Nephron progenitor cell (in vitro differentiated cells): ENCODE data around the gene TMEM80.

ENCODE experiments used
- DNase-seq: peaks from one replicate; pipeline ENCODE4 v3.0.0; 2021
- H3K27ac Mint-ChIP-seq: 2 replicates; pipeline ENCODE4 v1.8.0; 2021; ENCODE audit warnings: mild to moderate bottlenecking, moderate library complexity, mixed read lengths
- H3K27me3 Mint-ChIP-seq: 2 replicates; pipeline ENCODE4 v1.8.0; 2021; ENCODE audit warnings: mild to moderate bottlenecking, low read depth, mixed read lengths; ENCODE audit not compliant: poor library complexity
- H3K36me3 Mint-ChIP-seq: 2 replicates; pipeline ENCODE4 v1.8.0; 2021; ENCODE audit warnings: low read depth, mixed read lengths
- H3K4me1 Mint-ChIP-seq: 2 replicates; pipeline ENCODE4 v1.8.0; 2021; ENCODE audit warnings: mixed read lengths
- H3K4me3 Mint-ChIP-seq: 2 replicates; pipeline ENCODE4 v1.8.0; 2021; ENCODE audit warnings: mild to moderate bottlenecking, moderate library complexity, mixed read lengths
- H3K9me3 Mint-ChIP-seq: 2 replicates; pipeline ENCODE4 v1.8.0; 2021; ENCODE audit warnings: mild to moderate bottlenecking, moderate library complexity, mixed read lengths
- TF ChIP-seq, protein P1 (sequence below): fragments of 200-600 bp; sonication (generic); IDR thresholded peaks from 2 replicates; pipeline ENCODE4 v1.5.0; 2021; ENCODE audit warnings: antibody characterized with exemption

TMEM80 gene

GRCh38 chr11:747158-748006, 51.8 kb downstream of the TMEM80 start, which contains the start of gene TALDO1:
TSS of gene TALDO1 (plus strand) at chr11:747464. CDS start at chr11:747482, 18 bp downstream.
- peaks cover 25% of the 10 kb centered on the region for H3K4me1 Mint-ChIP-seq
- peak; percentile 96 for DNase-seq
- H3K27me3 Mint-ChIP-seq, result peaks cover 19% of the 10 kb centered on the region
- TF ChIP-seq, protein P1, sequence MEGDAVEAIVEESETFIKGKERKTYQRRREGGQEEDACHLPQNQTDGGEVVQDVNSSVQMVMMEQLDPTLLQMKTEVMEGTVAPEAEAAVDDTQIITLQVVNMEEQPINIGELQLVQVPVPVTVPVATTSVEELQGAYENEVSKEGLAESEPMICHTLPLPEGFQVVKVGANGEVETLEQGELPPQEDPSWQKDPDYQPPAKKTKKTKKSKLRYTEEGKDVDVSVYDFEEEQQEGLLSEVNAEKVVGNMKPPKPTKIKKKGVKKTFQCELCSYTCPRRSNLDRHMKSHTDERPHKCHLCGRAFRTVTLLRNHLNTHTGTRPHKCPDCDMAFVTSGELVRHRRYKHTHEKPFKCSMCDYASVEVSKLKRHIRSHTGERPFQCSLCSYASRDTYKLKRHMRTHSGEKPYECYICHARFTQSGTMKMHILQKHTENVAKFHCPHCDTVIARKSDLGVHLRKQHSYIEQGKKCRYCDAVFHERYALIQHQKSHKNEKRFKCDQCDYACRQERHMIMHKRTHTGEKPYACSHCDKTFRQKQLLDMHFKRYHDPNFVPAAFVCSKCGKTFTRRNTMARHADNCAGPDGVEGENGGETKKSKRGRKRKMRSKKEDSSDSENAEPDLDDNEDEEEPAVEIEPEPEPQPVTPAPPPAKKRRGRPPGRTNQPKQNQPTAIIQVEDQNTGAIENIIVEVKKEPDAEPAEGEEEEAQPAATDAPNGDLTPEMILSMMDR, result no peak
- no peaks in the 10 kb centered on the region for H3K9me3 Mint-ChIP-seq
- no peak within 1 kb of the TSS for H3K27ac Mint-ChIP-seq
- peaks cover 6% of the 10 kb centered on the region for H3K36me3 Mint-ChIP-seq
- peak within 1 kb of the TSS; percentile 83 for H3K4me3 Mint-ChIP-seq

GRCh38 chr11:748007-748359, 52.4 kb downstream of the TMEM80 start:
- peak overlapping the region; percentile 80 for H3K4me3 Mint-ChIP-seq
- H3K9me3 Mint-ChIP-seq, result no peaks in the 10 kb centered on the region
- TF ChIP-seq, protein P1, result no peak
- H3K27ac Mint-ChIP-seq, result no peak overlapping the region
- H3K4me1 Mint-ChIP-seq, result peaks cover 25% of the 10 kb centered on the region
- peaks cover 9% of the 10 kb centered on the region for H3K36me3 Mint-ChIP-seq
- peaks cover 17% of the 10 kb centered on the region for H3K27me3 Mint-ChIP-seq
- DNase-seq, result no peak

- Mint-ChIP-seq H3K27me3 (peaks cover 4% of the 10 kb centered on the region), H3K27ac (no peak overlapping the region), H3K4me1 (peaks cover 21% of the 10 kb centered on the region), H3K36me3 (peaks cover 9% of the 10 kb centered on the region), H3K4me3 (peak overlapping the region; percentile 36), H3K9me3 (no peaks in the 10 kb centered on the region)
- DNase-seq, result no peak
- TF ChIP-seq, protein P1, result no peak
Observed at GRCh38 chr11:749731-750130, 54.1 kb downstream of the TMEM80 start.
